ENCODE results near the gene VSIG4. TPM values are rescaled to one million over a fixed set of nuclear protein-coding genes. Genes with fewer than 3 reads are reported as not detected.

VSIG4 gene
- total and polyA plus RNA-seq, 12 donors, result 2.9 to 106 (median 14.8) TPM

GRCh38 chrX:66008328-66008970 is 31.4 kb downstream of the VSIG4 start:
- DNase-seq (no peak), ATAC-seq (no peak)
- H3K9me3 ChIP-seq, result no peaks in the 10 kb centered on the region
- H3K4me1 ChIP-seq, result peaks cover 0 to 73% (median 0%) of the 10 kb centered on the region in 9 donors
- no peak overlapping the region for H3K4me3 ChIP-seq
- H3K36me3 ChIP-seq, result no peaks in the 10 kb centered on the region
- TF ChIP-seq, protein P1, sequence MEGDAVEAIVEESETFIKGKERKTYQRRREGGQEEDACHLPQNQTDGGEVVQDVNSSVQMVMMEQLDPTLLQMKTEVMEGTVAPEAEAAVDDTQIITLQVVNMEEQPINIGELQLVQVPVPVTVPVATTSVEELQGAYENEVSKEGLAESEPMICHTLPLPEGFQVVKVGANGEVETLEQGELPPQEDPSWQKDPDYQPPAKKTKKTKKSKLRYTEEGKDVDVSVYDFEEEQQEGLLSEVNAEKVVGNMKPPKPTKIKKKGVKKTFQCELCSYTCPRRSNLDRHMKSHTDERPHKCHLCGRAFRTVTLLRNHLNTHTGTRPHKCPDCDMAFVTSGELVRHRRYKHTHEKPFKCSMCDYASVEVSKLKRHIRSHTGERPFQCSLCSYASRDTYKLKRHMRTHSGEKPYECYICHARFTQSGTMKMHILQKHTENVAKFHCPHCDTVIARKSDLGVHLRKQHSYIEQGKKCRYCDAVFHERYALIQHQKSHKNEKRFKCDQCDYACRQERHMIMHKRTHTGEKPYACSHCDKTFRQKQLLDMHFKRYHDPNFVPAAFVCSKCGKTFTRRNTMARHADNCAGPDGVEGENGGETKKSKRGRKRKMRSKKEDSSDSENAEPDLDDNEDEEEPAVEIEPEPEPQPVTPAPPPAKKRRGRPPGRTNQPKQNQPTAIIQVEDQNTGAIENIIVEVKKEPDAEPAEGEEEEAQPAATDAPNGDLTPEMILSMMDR (IDR thresholded peaks at IDR 0.05), result no peak
- H3K27me3 ChIP-seq, result peaks cover 0 to 26% (median 0%) of the 10 kb centered on the region in 7 donors
- WGBS, 2 donors, result 81 to 86% methylated on average over 3 of the region's 3 CpGs
- H3K27ac ChIP-seq, result peak overlapping the region in 1 of 10 donors; percentile 45
- intact Hi-C loops (cut with DNase I), result no loop called here

- TF ChIP-seq, protein P1 (IDR thresholded peaks at IDR 0.05), result no peak
Observed at GRCh38 chrX:66007851-66008250, 32.0 kb downstream of the VSIG4 start.

DNA sequence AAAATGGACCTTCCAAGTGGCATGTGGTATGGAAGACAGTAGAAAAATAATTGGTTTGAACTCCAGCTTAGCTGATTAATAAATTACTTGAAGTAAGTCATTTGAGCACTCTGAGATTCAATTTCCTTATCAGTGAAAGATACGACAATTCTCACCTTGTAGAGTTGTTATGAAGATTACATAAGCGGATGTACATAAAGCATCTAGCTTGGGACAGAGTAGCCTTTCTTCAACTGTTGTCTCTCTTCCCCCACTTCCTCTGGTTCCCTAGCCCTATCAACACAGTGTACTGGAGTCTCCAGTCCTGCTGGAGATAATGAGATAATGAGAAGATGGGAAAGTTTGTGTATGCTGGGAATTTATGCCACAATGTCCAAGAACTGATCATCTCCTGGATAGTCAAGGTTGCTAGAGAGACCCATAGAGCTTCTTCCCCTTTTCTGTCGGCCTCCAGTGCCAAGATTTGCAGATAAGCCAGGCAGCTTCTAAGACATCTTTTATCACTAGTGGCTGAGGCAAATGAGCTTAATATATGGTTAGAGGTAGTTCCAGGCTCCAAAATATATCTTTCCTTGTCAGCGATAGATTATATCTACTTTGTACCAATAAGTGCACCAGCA is 33.9 kb downstream of the VSIG4 start:
- peak overlapping the region in 2 of 10 donors; percentile 10 to 54 for H3K27ac ChIP-seq
- WGBS, 2 donors, result 69 to 79% methylated on average over 4 of the region's 4 CpGs
- H3K27me3 ChIP-seq, result peaks cover 0 to 23% (median 0%) of the 10 kb centered on the region in 7 donors
- DNase-seq (no peak), ATAC-seq (no peak)
- H3K4me1 ChIP-seq, result peaks cover 0 to 67% (median 0%) of the 10 kb centered on the region in 9 donors
- H3K36me3 ChIP-seq, result no peaks in the 10 kb centered on the region
- no peak overlapping the region for H3K4me3 ChIP-seq
- intact Hi-C loops (cut with DNase I), result no loop called here
- TF ChIP-seq, protein P1 (IDR thresholded peaks at IDR 0.05), result no peak
- no peaks in the 10 kb centered on the region for H3K9me3 ChIP-seq

More at GRCh38 chrX:66007851-66008250, 32.0 kb downstream of the VSIG4 start:
- Histone ChIP-seq H3K27me3 (peaks cover 0 to 29% (median 0%) of the 10 kb centered on the region in 7 donors), H3K4me3 (no peak overlapping the region), H3K9me3 (no peaks in the 10 kb centered on the region), H3K36me3 (no peaks in the 10 kb centered on the region), H3K27ac (peak overlapping the region in 1 of 10 donors; percentile 45), H3K4me1 (peaks cover 0 to 73% (median 0%) of the 10 kb centered on the region in 9 donors)
- intact Hi-C loops (cut with DNase I), result no loop called here
- DNase-seq, result no peak
- no peak for ATAC-seq

- TF ChIP-seq, protein P1 (IDR thresholded peaks at IDR 0.05), result no peak
- Histone ChIP-seq H3K4me3 (no peak overlapping the region), H3K36me3 (no peaks in the 10 kb centered on the region), H3K9me3 (no peaks in the 10 kb centered on the region), H3K27me3 (peaks cover 0 to 16% (median 0%) of the 10 kb centered on the region in 7 donors), H3K4me1 (peaks cover 0 to 69% (median 0%) of the 10 kb centered on the region in 9 donors), H3K27ac (peak overlapping the region in 3 of 10 donors; percentile 10 to 54 (median 36))
- ATAC-seq (peak in 1 of 8 donors; percentile 42), DNase-seq (no peak)
- WGBS, 2 donors, result 89 to 97% methylated on average over 1 of the region's 1 CpG
- intact Hi-C loops (cut with DNase I), result no loop called here
Observed at GRCh38 chrX:66004928-66005829, 34.7 kb downstream of the VSIG4 start.

All from heart right ventricle (tissue), 16 donors.